ENCODE results near the gene CTXND1.

Gene CTXND1

DNA sequence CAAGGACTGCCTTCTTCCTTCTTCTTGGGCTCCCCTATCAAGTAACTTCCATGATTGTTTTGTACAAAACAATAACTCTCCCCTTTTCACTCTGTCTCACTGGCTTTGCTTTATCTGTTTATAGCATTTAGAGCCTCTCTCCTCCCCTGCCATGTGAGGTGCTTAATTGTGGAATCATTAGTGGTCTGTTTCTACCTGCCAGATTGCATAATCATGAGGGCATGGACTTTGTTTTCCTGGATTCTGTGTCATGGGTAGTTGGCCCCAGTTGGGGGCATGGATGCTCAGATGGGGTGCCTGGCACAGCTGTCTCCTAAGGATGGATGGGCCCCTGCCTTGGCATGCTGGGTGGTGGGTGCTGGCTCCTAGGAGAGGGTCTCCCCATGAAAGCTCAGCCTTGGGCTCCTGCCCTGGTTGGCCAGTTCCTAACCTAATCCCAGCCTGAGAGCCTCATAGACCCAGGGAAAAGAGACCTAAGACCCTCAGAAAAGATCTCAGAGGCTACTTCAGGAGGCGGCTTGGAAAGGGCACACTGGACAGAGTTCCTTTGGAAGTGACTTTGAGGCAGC is 8.0 kb upstream of the CTXND1 start:
- no peak for FAIRE-seq
- DNase-seq (ENCODE audit: low spot score) = no peak

- no peak for FAIRE-seq
- DNase-seq (ENCODE audit: low spot score) = peak; percentile 18
Measured at GRCh38 chr15:80251428-80252120, 439 bp downstream of the CTXND1 start.

GRCh38 chr15:80250614-80251427 is 1.2 kb downstream of the CTXND1 start:
- DNase-seq (ENCODE audit: low spot score) = no peak

GRCh38 chr15:80249973-80250372 is 2.0 kb downstream of the CTXND1 start:
- no peak for FAIRE-seq
- DNase-seq (ENCODE audit: low spot score) = no peak

More at GRCh38 chr15:80250614-80251427, 1.2 kb downstream of the CTXND1 start:
- FAIRE-seq = no peak

GRCh38 chr15:80247320-80247719 is 4.7 kb downstream of the CTXND1 start:
- DNase-seq (ENCODE audit: low spot score) (no peak), FAIRE-seq (no peak)

DNA sequence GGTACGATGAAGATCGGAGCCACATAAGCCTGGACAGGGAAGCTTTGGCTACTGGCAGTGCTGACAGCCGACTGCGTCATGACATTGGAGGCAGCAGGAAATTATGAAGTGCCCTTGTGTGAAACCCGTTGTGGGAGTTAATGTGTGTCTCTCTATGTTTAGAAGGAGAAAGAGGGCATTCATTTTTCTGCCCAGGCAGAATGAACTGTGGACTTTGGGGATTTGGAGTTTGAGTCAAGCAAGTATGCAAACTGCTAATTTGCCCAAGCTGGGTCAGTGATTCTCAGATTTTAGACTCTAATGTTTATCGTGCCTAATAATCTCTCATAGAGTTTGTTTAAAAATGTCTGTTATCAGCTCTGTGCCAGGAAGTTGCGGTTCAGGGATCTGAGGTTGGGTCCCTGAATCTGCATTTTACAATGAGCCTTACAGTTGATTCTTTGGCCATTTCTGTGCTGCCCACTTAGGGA is 5.6 kb downstream of the CTXND1 start:
- FAIRE-seq = no peak

DNA sequence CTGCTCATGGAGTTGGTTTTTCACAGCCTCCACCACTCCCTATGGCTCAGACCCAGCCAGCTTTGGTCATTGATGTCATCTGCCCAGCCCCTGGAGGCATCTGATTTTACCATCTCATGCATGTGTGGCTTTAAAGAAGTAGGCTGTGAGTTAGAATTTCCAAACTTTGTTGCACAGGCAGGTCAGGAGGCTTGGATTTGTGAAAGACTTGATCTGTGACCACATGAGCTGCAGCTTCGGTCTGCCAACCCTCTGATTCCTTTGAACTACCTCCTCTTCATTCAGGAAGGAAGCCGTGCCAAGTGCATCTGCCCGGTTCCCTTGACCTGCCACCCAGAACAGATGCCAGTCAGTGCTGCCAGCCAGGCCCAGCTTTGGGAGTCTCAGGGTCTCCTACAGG is 9.2 kb downstream of the CTXND1 start:
- DNase-seq (ENCODE audit: low spot score) (no peak), FAIRE-seq (no peak)

More for the DNA sequence above, 5.6 kb downstream of the CTXND1 start:
- no peak for DNase-seq (ENCODE audit: low spot score)

GRCh38 chr15:80242132-80242769 is 9.8 kb downstream of the CTXND1 start:
- peak; percentile 38 for DNase-seq (ENCODE audit: low spot score)
- FAIRE-seq = no peak

GRCh38 chr15:80241508-80241907 is 10.5 kb downstream of the CTXND1 start:
- no peak for DNase-seq (ENCODE audit: low spot score)
- no peak for FAIRE-seq

DNA sequence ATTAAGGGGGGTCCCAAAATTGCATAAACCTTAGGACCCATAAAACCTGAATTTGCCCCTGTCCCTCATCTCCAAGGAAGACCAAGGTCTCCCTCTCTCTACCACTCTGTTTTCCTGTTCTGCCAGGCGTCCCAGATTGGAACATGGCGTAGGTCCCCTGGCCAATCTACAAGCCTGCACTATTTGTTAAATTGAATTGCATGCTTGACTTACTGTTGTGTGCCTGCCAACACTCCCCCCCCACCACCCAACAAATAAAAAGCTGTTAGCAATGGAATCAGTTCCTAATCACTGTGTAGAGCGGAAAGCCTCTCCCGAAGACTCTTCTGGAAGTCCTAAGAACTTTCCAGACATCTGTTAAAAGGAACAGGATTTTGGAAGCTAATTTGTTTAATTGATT is 11.7 kb downstream of the CTXND1 start:
- DNase-seq (ENCODE audit: low spot score) (no peak), FAIRE-seq (no peak)

DNA sequence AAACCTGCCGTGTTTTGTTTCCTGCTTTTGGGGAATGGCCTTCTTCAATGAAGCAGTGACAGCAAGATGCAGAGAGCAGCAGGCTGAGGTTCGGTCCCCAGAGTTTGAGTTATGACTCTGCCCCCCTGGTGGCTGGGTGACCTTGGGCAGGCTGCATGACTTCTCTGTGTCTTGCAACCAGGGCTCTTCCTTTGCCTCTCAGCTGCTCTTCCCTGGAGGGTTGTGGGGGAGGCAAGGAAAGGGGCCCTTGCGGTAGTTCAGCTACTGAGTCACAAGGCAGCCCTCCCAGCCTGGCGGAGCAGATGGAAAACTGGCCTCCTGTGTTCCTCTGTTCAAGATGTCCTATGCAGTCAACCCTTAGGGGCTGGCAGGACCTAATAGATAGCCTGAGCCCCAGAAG is 17.1 kb downstream of the CTXND1 start:
- no peak for DNase-seq (ENCODE audit: low spot score)
- FAIRE-seq = no peak

GRCh38 chr15:80233581-80233980 is 18.4 kb downstream of the CTXND1 start:
- DNase-seq (ENCODE audit: low spot score) (no peak), FAIRE-seq (no peak)

DNA sequence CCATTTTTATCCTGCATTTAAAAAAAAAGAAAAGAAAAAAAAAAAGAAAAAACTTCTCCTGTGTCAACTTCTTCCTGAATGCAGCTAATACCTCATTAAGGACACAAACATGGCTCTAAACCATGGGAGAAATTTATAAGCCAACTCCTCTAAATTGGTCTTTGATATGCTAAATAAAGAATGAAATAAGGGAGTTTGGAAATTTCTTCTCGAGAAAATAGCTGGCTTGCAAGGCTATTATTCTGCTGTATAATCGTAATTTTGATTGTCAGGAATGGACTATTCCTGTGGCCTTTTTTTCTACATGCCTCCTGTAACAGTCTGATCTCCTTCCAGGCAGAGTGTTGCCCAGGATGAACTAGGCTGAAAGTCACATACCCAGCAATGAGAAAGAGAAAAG is 20.6 kb downstream of the CTXND1 start:
- FAIRE-seq = no peak
- DNase-seq (ENCODE audit: low spot score) = no peak

GRCh38 chr15:80228959-80229610 is 22.9 kb downstream of the CTXND1 start:
- FAIRE-seq (no peak), DNase-seq (ENCODE audit: low spot score) (no peak)

- DNase-seq (ENCODE audit: low spot score) = no peak
- no peak for FAIRE-seq
Measured at GRCh38 chr15:80219955-80220354, 32.1 kb downstream of the CTXND1 start.

GRCh38 chr15:80217327-80217900 is 34.6 kb downstream of the CTXND1 start:
- DNase-seq (ENCODE audit: low spot score) = no peak
- FAIRE-seq = no peak

- DNase-seq (ENCODE audit: low spot score) = no peak
- FAIRE-seq = no peak
Measured at GRCh38 chr15:80216911-80217310, 35.1 kb downstream of the CTXND1 start.

DNA sequence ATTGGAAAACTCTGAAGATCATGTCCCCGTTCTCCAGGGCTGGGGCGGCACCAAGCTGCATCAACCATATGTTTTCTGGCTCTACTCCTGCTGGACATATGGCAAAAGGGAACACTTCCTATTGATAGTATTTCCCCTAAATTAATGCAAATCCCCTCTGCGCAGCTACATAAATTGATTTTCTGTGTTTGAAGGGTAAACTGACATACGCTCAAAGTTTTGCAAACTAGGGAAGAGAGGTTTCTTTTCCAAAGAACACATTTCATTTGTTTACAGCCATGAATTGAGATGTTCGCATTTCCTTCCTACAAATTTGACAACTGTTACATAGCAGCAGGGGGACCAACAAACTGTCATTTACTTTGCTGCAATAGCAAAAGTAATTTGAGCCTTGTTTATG is 35.9 kb downstream of the CTXND1 start:
- DNase-seq (ENCODE audit: low spot score) (no peak), FAIRE-seq (peak; percentile 32)

DNA sequence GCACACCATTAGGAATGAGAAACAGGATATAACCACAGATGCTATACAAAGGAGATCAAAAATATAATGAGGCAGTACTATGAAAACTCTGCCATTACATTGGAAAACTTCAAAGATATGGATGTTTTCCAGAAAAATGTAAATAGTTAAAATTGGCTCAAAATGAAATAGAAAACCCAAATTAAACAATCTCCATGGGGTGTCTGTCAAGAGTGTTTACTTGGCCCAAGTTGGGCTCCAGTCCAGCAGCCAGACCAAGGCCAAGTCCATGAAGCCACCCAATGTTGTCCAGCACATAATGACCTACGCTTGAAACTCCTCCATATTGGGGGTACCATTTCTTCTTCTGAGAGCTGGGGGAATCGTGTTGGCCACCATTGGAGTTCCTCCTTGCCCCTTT is 37.1 kb downstream of the CTXND1 start:
- FAIRE-seq (no peak), DNase-seq (ENCODE audit: low spot score) (no peak)

DNA sequence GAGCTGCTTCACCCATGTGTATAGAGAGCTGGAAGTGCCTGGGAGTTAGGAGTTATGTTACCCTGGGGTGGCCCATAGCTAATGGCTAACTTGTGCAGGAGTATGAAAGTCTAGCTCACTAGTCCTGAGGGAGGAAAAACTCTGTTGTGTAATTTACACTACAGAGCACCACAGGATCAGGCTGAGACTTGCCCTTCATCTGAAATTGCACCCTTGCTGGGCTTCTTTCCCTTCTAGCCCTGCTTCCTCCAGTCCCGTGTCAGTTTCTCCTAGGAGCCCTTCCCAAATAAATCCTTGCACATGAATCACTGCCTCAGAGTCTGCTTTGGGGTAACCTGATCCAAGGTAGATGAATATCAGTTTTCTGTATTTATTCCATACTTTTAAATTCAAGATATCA is 40.0 kb downstream of the CTXND1 start:
- no peak for FAIRE-seq

More for the DNA sequence above, 40.0 kb downstream of the CTXND1 start:
- DNase-seq (ENCODE audit: low spot score) = no peak

Data from urothelium cell line (cell line).